OCI-LY7 (cell line): ENCODE data around the gene TRHDE. TPM values are rescaled to one million over a fixed set of nuclear protein-coding genes. Genes with fewer than 3 reads are reported as not detected.
"Not testable (repeated sequence)": the region's sequence is repeated elsewhere in the genome, so short reads cannot be mapped to it uniquely, and the experiment has no call there.

Source experiments
- BruUV-seq: library from RNA; stranded (reverse); fragments of 400-500 nt; replicated peaks from 2 replicates; lab custom pipeline; 2021; lab: Mats Ljungman, UMichigan
- CTCF ChIA-PET: fragments of 300-600 bp; sonication (Branson Sonifier 250); formaldehyde crosslinking; loops from one replicate; lab custom pipeline; 2022; ENCODE audit warnings: antibody characterized with exemption; ENCODE audit not compliant: unreplicated experiment; lab: Charles Lee
- POLR2A ChIA-PET: fragments of 300-600 bp; sonication (Branson Sonifier 250); formaldehyde crosslinking; loops from one replicate; lab custom pipeline; 2022; ENCODE audit warnings: antibody characterized with exemption; lab: Charles Lee
- DNase-seq: peaks from one replicate; pipeline ENCODE4 v3.0.0-alpha.2; 2015; ENCODE audit warnings: low spot score
- H2AFZ ChIP-seq: fragments of 200-600 bp; sonication (generic), shearing (Covaris generic); 2 replicates; pipeline ENCODE4 v1.6.1; 2014; ENCODE audit warnings: mild to moderate bottlenecking, antibody characterized with exemption, low read length, moderate library complexity
- H3K27ac ChIP-seq: fragments of 200-600 bp; sonication (generic); 2 replicates; pipeline ENCODE4 v1.5.1; 2014; ENCODE audit warnings: mixed run types, low read depth, mild to moderate bottlenecking, moderate library complexity, low read length, inconsistent platforms; ENCODE audit not compliant: poor library complexity, severe bottlenecking
- H3K36me3 ChIP-seq: fragments of 200-600 bp; sonication (generic); 2 replicates; pipeline ENCODE4 v1.6.1; 2014; ENCODE audit warnings: mild to moderate bottlenecking, antibody characterized with exemption, low read length, moderate library complexity, mixed read lengths; ENCODE audit not compliant: insufficient read depth
- H3K4me1 ChIP-seq: fragments of 200-600 bp; sonication (generic); 2 replicates; pipeline ENCODE4 v1.5.1; 2014; ENCODE audit warnings: mild to moderate bottlenecking, low read length; ENCODE audit not compliant: insufficient read depth, poor library complexity, severe bottlenecking
- H3K4me2 ChIP-seq: fragments of 200-600 bp; sonication (generic); 2 replicates; pipeline ENCODE4 v1.6.1; 2014; ENCODE audit warnings: mild to moderate bottlenecking, low read length
- H3K4me3 ChIP-seq: fragments of 200-600 bp; sonication (generic); 2 replicates; pipeline ENCODE4 v1.5.1; 2014; ENCODE audit warnings: mild to moderate bottlenecking, low read depth, low read length; ENCODE audit not compliant: poor library complexity, severe bottlenecking
- H3K79me2 ChIP-seq: fragments of 200-600 bp; sonication (generic); 2 replicates; pipeline ENCODE4 v1.6.1; 2016; ENCODE audit warnings: low read depth, mild to moderate bottlenecking, low read length, moderate library complexity, mixed read lengths; ENCODE audit not compliant: insufficient read depth
- H3K9me2 ChIP-seq: fragments of 200-600 bp; sonication (generic); 2 replicates; pipeline ENCODE4 v1.6.1; 2016; ENCODE audit warnings: mild to moderate bottlenecking, low read length, mixed read lengths; ENCODE audit not compliant: insufficient read depth
- H3K9me3 ChIP-seq: fragments of 200-600 bp; sonication (generic); 2 replicates; pipeline ENCODE4 v1.6.1; 2014; ENCODE audit warnings: mild to moderate bottlenecking, mixed run types, low read length, mixed read lengths
- H4K20me1 ChIP-seq: fragments of 200-600 bp; sonication (generic); 2 replicates; pipeline ENCODE4 v1.6.1; 2014; ENCODE audit warnings: mild to moderate bottlenecking, antibody characterized with exemption, low read length, moderate library complexity, mixed read lengths; ENCODE audit not compliant: insufficient read depth
- EZH2phosphoT487 ChIP-seq: fragments of 200-600 bp; sonication (generic); IDR thresholded peaks from 2 replicates; pipeline ENCODE4 v1.6.1; 2018; ENCODE audit warnings: low read depth, borderline replicate concordance, mild to moderate bottlenecking, mixed run types, antibody characterized with exemption, low read length, moderate library complexity, mixed read lengths
- intact Hi-C: fragments of 100-400 bp; cut with micrococcal nuclease; formaldehyde crosslinking; loops from one replicate; pipeline ENCODE4 v1.10.0; 2022; ENCODE audit not compliant: unreplicated experiment
- total RNA-seq, 2 experiments: library from RNA; depleted of rRNA in 1 of 2; stranded (reverse); fragments of >200 nt in 1 of 2; shearing (Covaris generic) in 1 of 2; gene quantifications; 2 replicates each; pipeline ENCODE4 v1.2.3, GENCODE V29; 2014 to 2022
- TF ChIP-seq, protein P1 (sequence below): fragments of 200-600 bp; sonication (generic); conservative IDR thresholded peaks from 2 replicates; pipeline ENCODE4 v1.5.1; 2014; ENCODE audit warnings: mild to moderate bottlenecking, antibody characterized with exemption, low read length, moderate library complexity, mixed read lengths

Gene TRHDE
- total RNA-seq, 2 experiments from 2014 or later, result not detected

DNA sequence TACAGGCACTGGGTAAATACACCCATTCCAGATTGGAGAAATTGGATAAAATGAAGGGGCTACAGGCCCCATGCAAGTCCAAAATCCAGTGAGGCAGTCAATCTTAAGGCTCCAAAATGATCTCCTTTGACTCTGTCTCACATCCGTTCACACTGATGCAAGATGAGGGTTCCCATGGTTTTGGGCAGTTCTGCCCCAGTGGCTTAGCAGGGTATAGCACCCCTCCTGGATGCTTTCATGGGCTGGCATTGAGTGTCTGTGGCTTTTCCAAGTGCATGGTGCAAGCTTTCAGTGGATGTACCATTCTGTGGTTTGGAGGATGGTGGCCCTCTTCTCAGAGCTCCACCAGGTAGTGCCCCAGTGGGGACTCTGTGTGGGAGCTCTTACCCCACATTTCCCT, 427.2 kb downstream of the TRHDE start:
- Histone ChIP-seq H3K4me2 (no peak overlapping the region), H3K4me3 (no peak overlapping the region), H3K27ac (no peak overlapping the region), H3K4me1 (no peaks in the 10 kb centered on the region), H3K9me3 (no peaks in the 10 kb centered on the region), H2AFZ (no peak overlapping the region), H3K36me3 (no peaks in the 10 kb centered on the region), H3K9me2 (no peaks in the 10 kb centered on the region), H4K20me1 (no peaks in the 10 kb centered on the region), H3K79me2 (no peaks in the 10 kb centered on the region)
- no TSS peak for BruUV-seq
- CTCF ChIA-PET, result no interaction called here
- DNase-seq, result no peak
- TF ChIP-seq, protein P1, sequence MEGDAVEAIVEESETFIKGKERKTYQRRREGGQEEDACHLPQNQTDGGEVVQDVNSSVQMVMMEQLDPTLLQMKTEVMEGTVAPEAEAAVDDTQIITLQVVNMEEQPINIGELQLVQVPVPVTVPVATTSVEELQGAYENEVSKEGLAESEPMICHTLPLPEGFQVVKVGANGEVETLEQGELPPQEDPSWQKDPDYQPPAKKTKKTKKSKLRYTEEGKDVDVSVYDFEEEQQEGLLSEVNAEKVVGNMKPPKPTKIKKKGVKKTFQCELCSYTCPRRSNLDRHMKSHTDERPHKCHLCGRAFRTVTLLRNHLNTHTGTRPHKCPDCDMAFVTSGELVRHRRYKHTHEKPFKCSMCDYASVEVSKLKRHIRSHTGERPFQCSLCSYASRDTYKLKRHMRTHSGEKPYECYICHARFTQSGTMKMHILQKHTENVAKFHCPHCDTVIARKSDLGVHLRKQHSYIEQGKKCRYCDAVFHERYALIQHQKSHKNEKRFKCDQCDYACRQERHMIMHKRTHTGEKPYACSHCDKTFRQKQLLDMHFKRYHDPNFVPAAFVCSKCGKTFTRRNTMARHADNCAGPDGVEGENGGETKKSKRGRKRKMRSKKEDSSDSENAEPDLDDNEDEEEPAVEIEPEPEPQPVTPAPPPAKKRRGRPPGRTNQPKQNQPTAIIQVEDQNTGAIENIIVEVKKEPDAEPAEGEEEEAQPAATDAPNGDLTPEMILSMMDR, result no peak; the same call in 1 of the 2 replicates
- TF ChIP-seq EZH2phosphoT487, result no peak
- POLR2A ChIA-PET, result no interaction called here
- intact Hi-C loops, result no loop called here

DNA sequence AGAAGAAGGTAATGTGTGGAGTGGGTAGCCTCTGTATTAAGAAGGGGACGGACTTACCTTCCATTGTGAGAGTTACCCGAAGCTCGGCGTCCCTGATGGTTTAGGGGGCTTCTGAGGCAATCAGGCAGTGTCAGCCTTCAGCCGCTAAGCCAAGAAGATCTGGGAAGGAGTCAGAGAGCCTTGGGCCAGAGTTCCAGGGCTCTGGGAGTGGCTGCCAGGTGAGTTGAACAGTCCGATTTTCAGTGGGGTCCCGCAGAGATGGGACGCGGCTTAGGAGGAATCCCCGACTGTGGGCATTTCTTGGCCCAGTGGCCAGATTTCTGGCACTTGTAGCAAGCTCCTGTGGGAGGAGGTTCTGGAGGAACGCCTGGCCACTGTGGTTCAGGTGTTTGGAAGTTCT, 439.9 kb downstream of the TRHDE start:
- H4K20me1 ChIP-seq, intact Hi-C loops, H3K9me2 ChIP-seq, H3K9me3 ChIP-seq, H3K36me3 ChIP-seq, POLR2A ChIA-PET, H3K4me3 ChIP-seq, H3K79me2 ChIP-seq, H3K4me2 ChIP-seq, H2AFZ ChIP-seq, DNase-seq, H3K4me1 ChIP-seq, CTCF ChIA-PET, BruUV-seq, H3K27ac ChIP-seq: not testable (repeated sequence)

DNA sequence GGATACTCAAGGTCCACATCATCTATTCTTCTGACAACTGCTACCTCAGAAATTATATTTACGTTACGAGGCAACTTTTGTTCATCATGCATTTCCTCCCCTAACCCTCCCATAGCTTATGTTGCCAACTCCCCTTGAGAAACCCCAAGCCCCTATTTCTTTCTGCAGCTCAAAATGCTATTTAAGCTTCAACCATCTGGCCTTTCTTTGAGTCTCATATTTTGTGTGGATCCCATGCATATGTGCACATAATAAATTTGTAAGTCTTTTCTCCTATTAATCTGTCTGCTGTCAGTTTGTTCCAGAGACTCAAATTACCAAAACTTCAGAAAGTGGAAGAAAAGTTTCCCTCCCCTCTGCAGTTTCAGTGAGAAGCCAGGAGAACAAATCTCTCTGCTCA, 444.1 kb downstream of the TRHDE start:
- intact Hi-C loops, result no loop called here
- no peak for DNase-seq
- Histone ChIP-seq H3K9me2 (no peaks in the 10 kb centered on the region), H3K27ac (no peak overlapping the region), H3K36me3 (no peaks in the 10 kb centered on the region), H4K20me1 (no peaks in the 10 kb centered on the region), H3K9me3 (no peaks in the 10 kb centered on the region), H3K4me2 (no peak overlapping the region), H2AFZ (no peak overlapping the region), H3K4me3 (no peak overlapping the region), H3K79me2 (no peaks in the 10 kb centered on the region), H3K4me1 (no peaks in the 10 kb centered on the region)
- no peak for TF ChIP-seq EZH2phosphoT487
- TF ChIP-seq, protein P1, result no peak
- BruUV-seq, result no TSS peak
- CTCF ChIA-PET, result no interaction called here
- POLR2A ChIA-PET, result interaction anchor here (1.0 kb wide), 1 partner anchor 17 kb away, joined by 3 read pairs; no protein-coding TSS in a partner anchor
